Fibroblast of lung (primary cell): ENCODE measurements around the gene COL4A1. TPM values are rescaled to one million over a fixed set of nuclear protein-coding genes. Genes with fewer than 3 reads are reported as not detected.

Experiments
- DNase-seq, 2 donors: peaks; one replicate each; pipeline versions ENCODE4 v3.0.0 to v3.0.0-alpha.2; 2010; ENCODE audit warnings: low read depth in 2 of 2
- H2AFZ ChIP-seq: 2 replicates; pipeline ENCODE4 v1.5.1; 2012; ENCODE audit warnings: low read length, control low read depth, inconsistent platforms
- H3K27ac ChIP-seq: 2 replicates; pipeline ENCODE4 v1.5.1; 2011; ENCODE audit warnings: low read length, control low read depth; ENCODE audit not compliant: insufficient read depth
- H3K27me3 ChIP-seq: 2 replicates; pipeline ENCODE4 v1.5.1; 2011; ENCODE audit warnings: mild to moderate bottlenecking, low read length; ENCODE audit not compliant: control insufficient read depth, insufficient read depth
- H3K36me3 ChIP-seq: 2 replicates; pipeline ENCODE4 v1.5.1; 2011; ENCODE audit warnings: low read length; ENCODE audit not compliant: control insufficient read depth, insufficient read depth
- H3K4me1 ChIP-seq: 2 replicates; pipeline ENCODE4 v1.5.1; 2011; ENCODE audit warnings: low read length; ENCODE audit not compliant: control insufficient read depth, insufficient read depth; ENCODE audit errors: extremely low read depth
- H3K4me2 ChIP-seq: 2 replicates; pipeline ENCODE4 v1.5.1; 2011; ENCODE audit warnings: low read length, control low read depth; ENCODE audit not compliant: insufficient read depth; ENCODE audit errors: extremely low read depth
- H3K4me3 ChIP-seq, 4 experiments: fragments of 200-600 bp in 1 of 4; sonication (generic) in 1 of 4; replicated peaks in 1 of 4; 2 replicates each; pipeline ENCODE4 v1.5.1; 2011 to 2016; ENCODE audit warnings: low read length in 4 of 4, low read depth in 3 of 4, mild to moderate bottlenecking in 3 of 4, control low read depth in 2 of 4, inconsistent platforms in 1 of 4, mixed read lengths in 1 of 4; ENCODE audit not compliant: insufficient read depth in 1 of 4; ENCODE audit errors: control extremely low read depth in 1 of 4
- H3K79me2 ChIP-seq: 2 replicates; pipeline ENCODE4 v1.5.1; 2012; ENCODE audit warnings: mild to moderate bottlenecking, low read length, inconsistent platforms; ENCODE audit not compliant: control insufficient read depth, insufficient read depth
- H3K9ac ChIP-seq: 2 replicates; pipeline ENCODE4 v1.5.1; 2011; ENCODE audit warnings: mild to moderate bottlenecking, low read length, control low read depth; ENCODE audit not compliant: insufficient read depth
- H3K9me3 ChIP-seq: 2 replicates; pipeline ENCODE4 v1.5.1; 2012; ENCODE audit warnings: low read depth, low read length; ENCODE audit not compliant: control insufficient read depth, insufficient read depth
- H4K20me1 ChIP-seq: 2 replicates; pipeline ENCODE4 v1.5.1; 2011; ENCODE audit warnings: low read length; ENCODE audit not compliant: control insufficient read depth, insufficient read depth; ENCODE audit errors: extremely low read depth
- EZH2 ChIP-seq: IDR thresholded peaks from 2 replicates; pipeline ENCODE4 v1.5.1; 2012; ENCODE audit warnings: low read length, control low read depth, mild to moderate bottlenecking; ENCODE audit errors: missing control alignments
- polyA plus RNA-seq, 2 donors: library from polyadenylated mRNA; depleted of rRNA in 1 of 2; stranded (reverse) in 1 of 2; unstranded in 1 of 2; fragments of >200 nt; gene quantifications; 2 replicates each; pipeline ENCODE4 v1.2.1, GENCODE V29; 2011 to 2012; ENCODE audit warnings: missing spikeins in 1 of 2
- total RNA-seq: library from RNA; depleted of rRNA; stranded (reverse); fragments of >200 nt; gene quantifications from 2 replicates; pipeline ENCODE4 v1.2.1, GENCODE V29; 2014
- TF ChIP-seq, protein P1 (sequence below), 2 donors: IDR thresholded peaks in 1 of 2; conservative IDR thresholded peaks in 1 of 2; 1 replicate in 1 of 2; 2 replicates in 1 of 2; pipeline ENCODE4 v1.5.1; 2011 to 2012; ENCODE audit warnings: low read length in 2 of 2, control low read depth in 1 of 2, inconsistent platforms in 1 of 2, low read depth in 1 of 2, mild to moderate bottlenecking in 1 of 2

The COL4A1 gene
- total and polyA plus RNA-seq, 2 donors (not counting 1 experiment from before 2014, with no cell fraction given): 34.0 to 607 TPM

DNA sequence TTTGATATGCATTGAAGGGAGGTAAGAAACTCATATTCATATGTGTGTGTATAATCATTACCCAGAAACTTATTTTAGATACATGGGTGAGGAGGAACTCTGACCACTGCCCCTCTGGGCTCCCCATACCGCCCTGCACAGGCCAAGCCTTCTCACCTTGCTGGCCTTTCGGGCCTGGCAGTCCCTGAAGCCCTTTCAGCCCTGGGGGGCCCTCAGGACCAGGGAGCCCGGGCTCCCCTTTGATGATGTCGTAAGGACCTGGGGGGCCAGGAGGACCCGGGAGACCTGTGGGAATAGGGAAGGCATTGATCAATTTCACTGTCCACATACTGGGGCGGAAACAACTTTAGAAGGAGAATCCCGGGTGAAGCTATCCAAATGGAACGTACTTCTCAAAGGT, 142.3 kb downstream of the COL4A1 start:
- Histone ChIP-seq H2AFZ (no peak overlapping the region), H3K9ac (no peak overlapping the region), H4K20me1 (no peaks in the 10 kb centered on the region), H3K79me2 (no peaks in the 10 kb centered on the region), H3K27ac (no peak overlapping the region), H3K36me3 (peaks cover 8% of the 10 kb centered on the region), H3K27me3 (no peaks in the 10 kb centered on the region), H3K4me1 (no peaks in the 10 kb centered on the region), H3K9me3 (no peaks in the 10 kb centered on the region), H3K4me2 (no peak overlapping the region), H3K4me3 (no peak overlapping the region)
- TF ChIP-seq EZH2: no peak
- TF ChIP-seq, protein P1, sequence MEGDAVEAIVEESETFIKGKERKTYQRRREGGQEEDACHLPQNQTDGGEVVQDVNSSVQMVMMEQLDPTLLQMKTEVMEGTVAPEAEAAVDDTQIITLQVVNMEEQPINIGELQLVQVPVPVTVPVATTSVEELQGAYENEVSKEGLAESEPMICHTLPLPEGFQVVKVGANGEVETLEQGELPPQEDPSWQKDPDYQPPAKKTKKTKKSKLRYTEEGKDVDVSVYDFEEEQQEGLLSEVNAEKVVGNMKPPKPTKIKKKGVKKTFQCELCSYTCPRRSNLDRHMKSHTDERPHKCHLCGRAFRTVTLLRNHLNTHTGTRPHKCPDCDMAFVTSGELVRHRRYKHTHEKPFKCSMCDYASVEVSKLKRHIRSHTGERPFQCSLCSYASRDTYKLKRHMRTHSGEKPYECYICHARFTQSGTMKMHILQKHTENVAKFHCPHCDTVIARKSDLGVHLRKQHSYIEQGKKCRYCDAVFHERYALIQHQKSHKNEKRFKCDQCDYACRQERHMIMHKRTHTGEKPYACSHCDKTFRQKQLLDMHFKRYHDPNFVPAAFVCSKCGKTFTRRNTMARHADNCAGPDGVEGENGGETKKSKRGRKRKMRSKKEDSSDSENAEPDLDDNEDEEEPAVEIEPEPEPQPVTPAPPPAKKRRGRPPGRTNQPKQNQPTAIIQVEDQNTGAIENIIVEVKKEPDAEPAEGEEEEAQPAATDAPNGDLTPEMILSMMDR (conservative IDR thresholded peaks at IDR 0.05 in 1 of 2, IDR thresholded peaks at IDR 0.05 in 1 of 2; ENCODE audit: low read depth in 1 of 2, low read length in 2 of 2): no peak
- no peak for DNase-seq

GRCh38 chr13:110162866-110163658, 143.9 kb downstream of the COL4A1 start:
- Histone ChIP-seq H3K27ac (no peak overlapping the region), H3K79me2 (no peaks in the 10 kb centered on the region), H3K27me3 (no peaks in the 10 kb centered on the region), H3K4me3 (no peak overlapping the region), H2AFZ (no peak overlapping the region), H4K20me1 (no peaks in the 10 kb centered on the region), H3K9ac (no peak overlapping the region), H3K36me3 (peaks cover 8% of the 10 kb centered on the region), H3K4me2 (no peak overlapping the region), H3K9me3 (no peaks in the 10 kb centered on the region), H3K4me1 (no peaks in the 10 kb centered on the region)
- DNase-seq: peak in 1 of 2 donors; percentile 7
- TF ChIP-seq, protein P1 (conservative IDR thresholded peaks at IDR 0.05 in 1 of 2, IDR thresholded peaks at IDR 0.05 in 1 of 2; ENCODE audit: low read depth in 1 of 2, low read length in 2 of 2): no peak
- no peak for TF ChIP-seq EZH2

GRCh38 chr13:110162053-110162452, 144.9 kb downstream of the COL4A1 start:
- Histone ChIP-seq H4K20me1 (no peaks in the 10 kb centered on the region), H3K9ac (no peak overlapping the region), H3K79me2 (no peaks in the 10 kb centered on the region), H3K27me3 (no peaks in the 10 kb centered on the region), H3K4me3 (no peak overlapping the region), H3K27ac (no peak overlapping the region), H3K36me3 (peaks cover 8% of the 10 kb centered on the region), H3K4me2 (no peak overlapping the region), H2AFZ (no peak overlapping the region), H3K4me1 (no peaks in the 10 kb centered on the region), H3K9me3 (no peaks in the 10 kb centered on the region)
- DNase-seq: no peak
- TF ChIP-seq, protein P1 (conservative IDR thresholded peaks at IDR 0.05 in 1 of 2, IDR thresholded peaks at IDR 0.05 in 1 of 2; ENCODE audit: low read depth in 1 of 2, low read length in 2 of 2): no peak
